ENCODE data around the gene RPA1. TPM values are rescaled to one million over a fixed set of nuclear protein-coding genes. Genes with fewer than 3 reads are reported as not detected.
A peak's percentile ranks its signal among the peaks of the same experiment; 100 is the strongest.

RPA1 gene
- total RNA-seq, 2 experiments from 2014 or later = 245 to 252 TPM

DNA sequence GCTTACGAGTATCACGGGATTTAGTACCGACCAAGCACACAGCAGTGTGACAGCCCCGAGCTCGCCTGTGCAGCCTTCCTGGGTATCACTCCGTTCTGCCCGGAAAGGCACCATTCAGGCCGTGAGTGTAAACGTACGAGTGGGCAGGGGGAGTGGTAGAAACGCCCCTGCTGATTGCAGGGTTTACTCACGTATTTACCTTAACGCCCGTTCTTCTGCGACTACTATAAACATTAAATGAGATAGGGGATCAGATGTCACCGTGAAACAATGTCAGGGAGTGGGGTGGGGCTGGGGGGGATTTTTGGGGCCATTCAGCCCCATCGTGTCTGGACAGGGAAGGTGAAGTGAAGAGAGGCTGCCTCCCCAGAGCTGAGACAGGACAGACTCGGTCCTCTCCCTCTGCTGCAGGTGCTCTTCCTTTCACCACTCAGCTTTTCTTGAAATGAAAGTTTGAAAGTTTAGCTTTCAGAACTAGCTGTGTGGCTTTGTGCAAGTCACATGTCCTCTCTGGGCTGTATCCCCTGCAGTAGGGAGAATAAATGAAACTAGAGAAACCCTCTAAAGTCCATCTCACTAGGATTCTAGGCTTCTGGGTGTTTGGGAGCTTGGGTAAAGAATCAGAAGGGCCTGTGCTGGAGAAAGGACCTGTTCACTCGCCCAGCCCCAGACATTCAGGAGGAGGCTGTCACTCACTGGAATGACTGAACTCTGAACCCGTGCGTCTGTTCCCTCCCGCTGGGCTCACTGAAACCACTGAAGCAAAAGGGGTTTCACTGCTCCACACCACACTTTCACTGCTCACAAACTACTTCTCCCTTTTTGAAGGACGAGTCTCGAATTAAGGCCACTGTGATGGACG, 66.7 kb downstream of the RPA1 start:
- ATAC-seq (ENCODE audit: low read depth) = no peak
- Mint-ChIP-seq H3K4me3 (no peak overlapping the region), H3K4me1 (no peaks in the 10 kb centered on the region), H3K27ac (no peak overlapping the region), H3K27me3 (no peaks in the 10 kb centered on the region), H3K9me3 (no peaks in the 10 kb centered on the region), H3K36me3 (peaks cover 11% of the 10 kb centered on the region)
- POLR2A ChIA-PET = no interaction called here
- no peak for DNase-seq

- no peaks in the 10 kb centered on the region for H3K9me3 Mint-ChIP-seq
- H3K4me3 Mint-ChIP-seq = no peak overlapping the region
- H3K4me1 Mint-ChIP-seq = no peaks in the 10 kb centered on the region
- H3K36me3 Mint-ChIP-seq = peaks cover 10% of the 10 kb centered on the region
- POLR2A ChIA-PET = no interaction called here
- DNase-seq = no peak
- H3K27ac Mint-ChIP-seq = no peak overlapping the region
- no peak for ATAC-seq (ENCODE audit: low read depth)
- no peaks in the 10 kb centered on the region for H3K27me3 Mint-ChIP-seq
These were observed 67.4 kb downstream of the RPA1 start for GRCh38 chr17:1897105-1897656.

DNA sequence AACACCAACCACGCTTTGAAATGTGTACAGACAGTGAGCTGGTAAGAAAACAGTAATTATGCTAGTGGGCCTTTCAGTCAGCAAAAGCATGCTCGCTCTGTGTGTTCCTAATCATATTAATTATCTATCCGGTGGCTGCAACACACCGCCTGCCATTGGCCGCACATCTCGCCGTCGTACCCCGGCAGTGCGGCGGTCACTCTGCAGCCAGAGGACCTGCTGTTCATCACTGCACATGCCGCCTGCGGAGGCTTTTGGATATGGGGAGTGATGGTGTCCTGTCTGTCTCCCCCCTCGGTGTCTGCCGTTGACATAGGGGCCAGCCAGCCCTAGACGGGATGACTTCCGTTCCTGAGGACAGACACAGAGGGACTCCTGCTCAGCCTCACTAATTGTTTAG, 68.5 kb downstream of the RPA1 start:
- no peaks in the 10 kb centered on the region for H3K4me1 Mint-ChIP-seq
- H3K4me3 Mint-ChIP-seq = no peak overlapping the region
- POLR2A ChIA-PET = interaction anchor here (0.6 kb wide), 1 partner anchor 9 kb away, joined by 5 read pairs; no protein-coding TSS in a partner anchor
- no peaks in the 10 kb centered on the region for H3K9me3 Mint-ChIP-seq
- H3K27ac Mint-ChIP-seq = no peak overlapping the region
- ATAC-seq (ENCODE audit: low read depth) (no peak), DNase-seq (no peak)
- H3K36me3 Mint-ChIP-seq = peaks cover 10% of the 10 kb centered on the region
- H3K27me3 Mint-ChIP-seq = no peaks in the 10 kb centered on the region

- Mint-ChIP-seq H3K27me3 (peaks cover under 1% of the 10 kb centered on the region), H3K27ac (no peak overlapping the region), H3K9me3 (no peaks in the 10 kb centered on the region), H3K36me3 (peaks cover 10% of the 10 kb centered on the region), H3K4me3 (no peak overlapping the region), H3K4me1 (no peaks in the 10 kb centered on the region)
- ATAC-seq (ENCODE audit: low read depth) = no peak
- DNase-seq = no peak
- POLR2A ChIA-PET = no interaction called here
These were observed 69.1 kb downstream of the RPA1 start for GRCh38 chr17:1898872-1899271.

GRCh38 chr17:1899403-1900000, 69.7 kb downstream of the RPA1 start:
- no peaks in the 10 kb centered on the region for H3K4me1 Mint-ChIP-seq
- no peak overlapping the region for H3K27ac Mint-ChIP-seq
- ATAC-seq (ENCODE audit: low read depth) = no peak
- H3K9me3 Mint-ChIP-seq = no peaks in the 10 kb centered on the region
- no peak overlapping the region for H3K4me3 Mint-ChIP-seq
- POLR2A ChIA-PET = no interaction called here
- peaks cover 7% of the 10 kb centered on the region for H3K27me3 Mint-ChIP-seq
- no peak for DNase-seq
- peaks cover 10% of the 10 kb centered on the region for H3K36me3 Mint-ChIP-seq

DNA sequence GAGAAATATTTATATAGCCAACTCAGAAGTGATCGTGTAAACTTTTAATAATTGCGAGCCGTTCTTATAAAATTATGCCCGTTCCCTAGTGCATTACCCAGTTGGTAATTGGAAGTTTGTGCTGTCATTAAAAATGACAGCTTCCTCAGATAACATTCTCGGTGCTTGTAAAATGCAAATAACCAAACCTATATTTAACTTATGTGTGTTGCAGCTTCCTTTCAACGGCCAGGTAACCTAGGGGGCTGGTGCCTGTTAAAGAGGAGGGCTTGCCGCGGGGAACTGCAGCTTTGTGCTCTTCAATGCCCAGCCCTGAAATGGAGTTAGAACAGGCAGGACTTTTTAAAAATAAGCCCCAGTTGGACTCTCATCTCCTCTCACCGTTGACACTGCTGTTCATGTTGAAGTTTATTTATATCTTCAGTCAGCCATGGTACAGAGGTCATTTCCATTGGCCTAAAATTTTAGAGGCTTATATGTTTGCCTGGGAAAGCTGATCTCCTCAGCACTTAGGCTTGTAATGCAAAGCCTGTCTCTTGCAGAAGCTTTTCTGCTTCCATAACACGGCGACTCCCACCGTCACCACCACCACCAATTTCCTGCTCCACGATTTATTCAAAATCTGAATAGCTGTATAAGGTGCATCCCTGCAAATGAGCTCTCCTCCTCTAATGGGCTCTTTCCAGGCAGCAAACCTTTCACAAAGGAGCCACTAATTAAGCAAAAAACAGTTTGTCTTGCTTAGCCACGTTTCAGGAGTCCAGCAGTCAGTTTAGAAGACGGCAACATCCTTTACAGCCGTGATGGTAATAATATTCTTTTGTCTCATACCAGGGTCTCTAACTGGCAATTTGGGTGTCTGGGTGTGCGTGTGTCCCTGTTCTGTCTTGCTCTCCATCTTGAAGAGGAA, 74.7 kb downstream of the RPA1 start:
- no peak overlapping the region for H3K27ac Mint-ChIP-seq
- peaks cover 51% of the 10 kb centered on the region for H3K27me3 Mint-ChIP-seq
- DNase-seq (no peak), ATAC-seq (ENCODE audit: low read depth) (no peak)
- POLR2A ChIA-PET = no interaction called here
- H3K4me3 Mint-ChIP-seq = no peak overlapping the region
- H3K36me3 Mint-ChIP-seq = peaks cover 3% of the 10 kb centered on the region
- peaks cover 1% of the 10 kb centered on the region for H3K4me1 Mint-ChIP-seq
- no peaks in the 10 kb centered on the region for H3K9me3 Mint-ChIP-seq

DNA sequence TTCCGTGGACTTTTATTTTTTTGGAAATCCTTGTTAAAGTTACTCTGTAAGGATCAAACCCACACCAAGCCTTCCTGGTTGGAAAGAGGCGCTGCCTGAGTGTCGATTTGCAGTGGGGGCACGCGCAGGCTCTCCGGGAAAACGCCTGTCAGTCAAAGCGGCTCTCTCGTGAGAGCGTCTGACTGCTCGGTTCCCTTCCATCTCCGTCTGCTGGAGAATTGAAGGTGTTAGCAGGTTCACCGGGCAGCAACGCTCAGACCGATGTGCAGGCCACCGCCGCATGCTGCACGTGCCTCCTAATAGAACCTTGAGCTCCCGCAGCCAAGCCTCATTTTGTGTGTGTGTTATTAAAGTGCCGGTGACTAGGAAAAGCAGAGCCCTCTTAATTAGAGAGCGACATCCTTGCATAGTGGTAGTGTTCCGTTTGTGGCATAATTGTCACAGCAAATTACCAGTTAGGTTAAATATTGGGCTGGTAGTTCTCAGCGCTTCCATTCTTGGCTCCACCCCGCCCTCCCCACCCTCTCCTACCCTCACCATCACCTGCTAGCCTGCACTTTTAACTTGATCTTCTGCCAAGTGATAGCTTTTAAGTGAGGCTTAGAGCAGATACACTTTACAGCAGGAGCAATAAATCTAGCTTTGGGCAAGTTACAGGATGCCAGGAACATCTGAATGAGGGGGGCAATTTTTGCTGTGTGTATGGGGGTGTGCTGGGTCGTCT, 75.5 kb downstream of the RPA1 start:
- POLR2A ChIA-PET = no interaction called here
- no peak for DNase-seq
- Mint-ChIP-seq H3K27me3 (peaks cover 57% of the 10 kb centered on the region), H3K4me3 (no peak overlapping the region), H3K36me3 (no peaks in the 10 kb centered on the region), H3K9me3 (no peaks in the 10 kb centered on the region), H3K4me1 (peaks cover 1% of the 10 kb centered on the region), H3K27ac (no peak overlapping the region)
- ATAC-seq (ENCODE audit: low read depth) = no peak

- DNase-seq (no peak), ATAC-seq (ENCODE audit: low read depth) (no peak)
- Mint-ChIP-seq H3K4me1 (peaks cover 1% of the 10 kb centered on the region), H3K9me3 (no peaks in the 10 kb centered on the region), H3K36me3 (no peaks in the 10 kb centered on the region), H3K27ac (no peak overlapping the region), H3K27me3 (peaks cover 62% of the 10 kb centered on the region), H3K4me3 (no peak overlapping the region)
- POLR2A ChIA-PET = interaction anchor here (1.0 kb wide), 1 partner anchor 353 kb away, joined by 3 read pairs; no protein-coding TSS in a partner anchor
These were observed 76.9 kb downstream of the RPA1 start for GRCh38 chr17:1906662-1907101.

DNA sequence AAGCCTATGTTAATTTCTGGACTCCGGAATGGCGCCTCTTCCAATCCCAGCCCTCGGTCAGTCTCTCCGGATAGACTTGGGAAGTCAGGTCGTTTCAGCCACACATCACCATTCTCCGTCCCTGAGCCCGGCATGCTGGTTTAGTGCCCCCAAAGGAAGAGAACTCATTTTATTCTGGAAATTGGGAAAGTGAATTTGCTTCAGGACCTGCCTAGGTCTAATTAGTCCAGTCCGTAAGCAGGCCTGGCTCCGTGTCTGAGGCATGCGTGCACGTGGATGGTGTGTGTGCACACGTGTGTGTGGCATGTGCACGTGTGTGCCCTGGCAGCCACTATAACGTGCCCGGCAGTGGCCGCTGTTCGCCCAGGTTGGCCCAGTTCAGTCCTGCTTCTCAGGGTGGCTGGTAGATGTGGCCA, 77.4 kb downstream of the RPA1 start:
- Mint-ChIP-seq H3K9me3 (no peaks in the 10 kb centered on the region), H3K4me1 (peaks cover 1% of the 10 kb centered on the region), H3K27ac (no peak overlapping the region), H3K27me3 (peaks cover 62% of the 10 kb centered on the region), H3K4me3 (no peak overlapping the region), H3K36me3 (no peaks in the 10 kb centered on the region)
- POLR2A ChIA-PET = no interaction called here
- DNase-seq (no peak), ATAC-seq (ENCODE audit: low read depth) (no peak)

DNA sequence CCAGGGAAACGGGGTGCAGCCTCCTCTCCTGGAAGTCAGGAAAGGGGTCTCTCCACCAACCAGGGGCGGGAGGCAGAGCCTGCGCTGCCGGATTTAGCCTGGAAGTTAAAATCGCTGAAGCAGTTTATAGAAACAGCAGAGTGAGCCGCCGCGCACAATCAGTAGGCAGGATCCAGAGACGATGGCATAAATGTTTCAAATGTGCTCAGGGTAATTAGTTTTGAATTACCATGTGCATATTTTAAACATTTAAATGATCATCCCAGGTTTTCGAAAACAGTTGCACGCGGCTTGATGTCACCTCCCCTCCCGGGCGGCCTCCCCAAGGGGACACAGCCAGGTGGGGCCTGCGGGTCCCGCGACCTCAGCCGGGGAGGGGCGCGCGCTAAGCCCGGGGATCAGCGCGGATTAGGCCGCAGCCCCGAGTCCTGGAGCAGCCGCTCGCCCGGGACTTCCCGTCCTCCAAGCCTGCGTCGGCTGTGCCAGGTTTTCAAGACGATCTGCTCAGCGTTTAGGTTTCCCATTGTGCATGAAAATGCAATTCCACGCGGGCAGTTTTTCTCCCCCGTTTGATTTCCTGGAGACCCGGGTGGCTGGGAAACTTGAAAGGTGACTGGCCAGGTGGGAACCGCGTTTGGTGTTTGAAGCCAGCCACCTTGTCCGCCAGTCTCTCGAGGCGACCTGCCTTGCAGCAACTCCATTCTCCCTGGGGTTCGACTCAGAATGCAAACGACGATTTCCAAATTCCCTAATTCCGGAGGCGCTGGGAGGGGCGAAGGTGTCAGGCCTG, 78.3 kb downstream of the RPA1 start:
- peak; percentile 45 for DNase-seq
- no peak for ATAC-seq (ENCODE audit: low read depth)
- no peaks in the 10 kb centered on the region for H3K9me3 Mint-ChIP-seq
- H3K4me3 Mint-ChIP-seq = peak overlapping the region; percentile 52
- no peak overlapping the region for H3K27ac Mint-ChIP-seq
- H3K36me3 Mint-ChIP-seq = no peaks in the 10 kb centered on the region
- POLR2A ChIA-PET = interaction anchor here (0.8 kb wide), 1 partner anchor 148 kb away, joined by 3 read pairs; no protein-coding TSS in a partner anchor
- H3K4me1 Mint-ChIP-seq = peaks cover 1% of the 10 kb centered on the region
- H3K27me3 Mint-ChIP-seq = peaks cover 62% of the 10 kb centered on the region

GRCh38 chr17:1908699-1909309, 79.0 kb downstream of the RPA1 start:
- DNase-seq = peak; percentile 45
- Mint-ChIP-seq H3K27me3 (peaks cover 62% of the 10 kb centered on the region), H3K4me1 (peaks cover 1% of the 10 kb centered on the region), H3K27ac (no peak overlapping the region), H3K4me3 (peak overlapping the region; percentile 52), H3K9me3 (no peaks in the 10 kb centered on the region), H3K36me3 (no peaks in the 10 kb centered on the region)
- ATAC-seq (ENCODE audit: low read depth) = peak; percentile 79
- POLR2A ChIA-PET = interaction anchor here (0.7 to 1.1 kb wide), 3 partner anchors 8 to 148 kb away, joined by 3 read pairs; no protein-coding TSS in a partner anchor
